GM10266 (cell line): Measurements from ENCODE around the gene TTLL11.
"Not testable (repeated sequence)": the region's sequence is repeated elsewhere in the genome, so short reads cannot be mapped to it uniquely, and the experiment has no call there.

Source experiments
- DNase-seq: peaks from one replicate; pipeline ENCODE4 v3.0.0; 2012; ENCODE audit errors: extremely low spot score
- CTCF ChIP-seq: IDR thresholded peaks from 2 replicates; pipeline ENCODE4 v1.5.1; 2012; ENCODE audit warnings: mild to moderate bottlenecking, low read depth; ENCODE audit not compliant: control insufficient read depth, insufficient read depth; ENCODE audit errors: missing control alignments

TTLL11 gene

GRCh38 chr9:121981118-121981883 lies 111.8 kb downstream of the TTLL11 start:
- TF ChIP-seq CTCF = no peak

GRCh38 chr9:121980665-121981064 lies 112.4 kb downstream of the TTLL11 start:
- not testable (repeated sequence) for DNase-seq

More at GRCh38 chr9:121981118-121981883, 111.8 kb downstream of the TTLL11 start:
- DNase-seq = no peak

DNA sequence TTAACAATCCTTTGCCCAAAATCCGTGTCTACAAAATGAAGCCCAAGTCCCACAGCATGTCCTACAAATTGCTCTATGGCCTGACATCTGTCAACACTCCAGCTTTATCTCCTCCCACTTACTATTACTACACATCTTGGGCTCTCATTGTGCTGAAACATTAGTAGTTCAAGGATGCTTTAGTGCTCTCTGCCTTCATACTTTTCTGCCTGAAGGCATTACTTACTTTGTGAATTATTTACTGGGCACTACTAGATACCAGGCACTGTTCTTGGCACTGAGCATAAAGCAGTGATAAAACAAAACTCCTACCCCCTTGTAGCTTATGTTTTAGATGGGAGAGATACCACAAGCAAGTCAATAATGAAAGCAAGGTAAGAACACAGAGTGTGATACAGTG lies 113.4 kb downstream of the TTLL11 start:
- TF ChIP-seq CTCF = no peak
- no peak for DNase-seq

GRCh38 chr9:121976751-121977150 lies 116.4 kb downstream of the TTLL11 start:
- no peak for DNase-seq
- TF ChIP-seq CTCF = no peak

DNA sequence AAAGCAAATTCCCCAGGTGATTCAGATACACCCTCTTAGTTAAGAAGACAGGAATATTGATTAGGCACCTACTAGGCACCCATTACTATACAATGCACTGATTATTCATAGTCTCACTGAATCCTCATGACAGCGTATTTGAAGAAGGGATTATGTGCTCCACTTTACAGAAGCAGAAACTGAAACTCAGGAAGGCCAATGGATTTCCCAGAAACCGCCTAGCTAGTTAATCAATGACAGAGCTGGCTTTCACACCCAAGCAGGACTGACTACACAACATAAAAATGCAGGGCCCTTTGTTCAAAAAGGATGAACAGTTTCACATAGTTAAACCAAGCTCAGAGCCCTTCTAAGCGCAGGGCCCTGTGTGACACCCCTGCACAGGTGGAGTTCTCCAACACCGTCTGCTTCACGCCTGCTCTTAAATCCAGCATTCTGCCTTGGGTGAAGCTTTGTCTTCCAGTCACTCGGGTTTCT lies 117.3 kb downstream of the TTLL11 start:
- TF ChIP-seq CTCF = no peak
- DNase-seq = no peak

GRCh38 chr9:121974421-121974820 lies 118.7 kb downstream of the TTLL11 start:
- TF ChIP-seq CTCF = no peak
- no peak for DNase-seq

- TF ChIP-seq CTCF = no peak
- DNase-seq = no peak
Measured at GRCh38 chr9:121972501-121972981, 120.6 kb downstream of the TTLL11 start.
